ENCODE results near the gene RHOD.

GRCh38 chr11:67015048-67015447, 41.6 kb upstream of the RHOD start:
- no peak for TF ChIP-seq POLR2A (IDR thresholded peaks at IDR 0.05)
- TF ChIP-seq CTCF (IDR thresholded peaks at IDR 0.05), result no peak
